Osteocyte (in vitro differentiated cells): ENCODE measurements around the gene LGALS3BP. TPM values are rescaled to one million over a fixed set of nuclear protein-coding genes. Genes with fewer than 3 reads are reported as not detected.

ENCODE experiments used
- DNase-seq: peaks from one replicate; pipeline ENCODE4 v3.0.0; 2021; ENCODE audit warnings: mixed read lengths; ENCODE audit not compliant: unreplicated experiment; ENCODE audit errors: extremely low spot score
- H3K27ac Mint-ChIP-seq: one replicate; pipeline ENCODE4 v1.8.0; 2021; ENCODE audit warnings: mild to moderate bottlenecking, mixed read lengths; ENCODE audit not compliant: unreplicated experiment
- H3K27me3 Mint-ChIP-seq: one replicate; pipeline ENCODE4 v1.8.0; 2021; ENCODE audit warnings: mixed read lengths; ENCODE audit not compliant: unreplicated experiment
- H3K36me3 Mint-ChIP-seq: one replicate; pipeline ENCODE4 v1.8.0; 2021; ENCODE audit warnings: mixed read lengths; ENCODE audit not compliant: unreplicated experiment
- H3K4me1 Mint-ChIP-seq: one replicate; pipeline ENCODE4 v1.8.0; 2021; ENCODE audit warnings: mixed read lengths; ENCODE audit not compliant: unreplicated experiment
- H3K4me3 Mint-ChIP-seq: one replicate; pipeline ENCODE4 v1.8.0; 2021; ENCODE audit warnings: mild to moderate bottlenecking, moderate library complexity, mixed read lengths; ENCODE audit not compliant: unreplicated experiment
- H3K9me3 Mint-ChIP-seq: one replicate; pipeline ENCODE4 v1.8.0; 2021; ENCODE audit warnings: mixed read lengths; ENCODE audit not compliant: unreplicated experiment
- CTCF ChIP-seq: fragments of 200-600 bp; sonication (generic); IDR thresholded peaks from 2 replicates; pipeline ENCODE4 v1.5.0; 2021; ENCODE audit warnings: antibody characterized with exemption, mild to moderate bottlenecking, moderate library complexity
- total RNA-seq: library from RNA; stranded (reverse); gene quantifications from 2 replicates; pipeline ENCODE4 v1.2.1, GENCODE V29; 2021

Gene LGALS3BP
- total RNA-seq, 1 donor from 2014 or later, result 439 TPM

- no peaks in the 10 kb centered on the region for H3K27me3 Mint-ChIP-seq
- no peak for TF ChIP-seq CTCF
- H3K9me3 Mint-ChIP-seq, result no peaks in the 10 kb centered on the region
- peaks cover 43% of the 10 kb centered on the region for H3K4me1 Mint-ChIP-seq
- no peak overlapping the region for H3K4me3 Mint-ChIP-seq
- peaks cover 17% of the 10 kb centered on the region for H3K36me3 Mint-ChIP-seq
- DNase-seq, result no peak
- H3K27ac Mint-ChIP-seq, result no peak overlapping the region
Observed at GRCh38 chr17:78972507-78973105, 7.1 kb downstream of the LGALS3BP start.

GRCh38 chr17:78971756-78972506 is 7.8 kb downstream of the LGALS3BP start:
- H3K36me3 Mint-ChIP-seq, result peaks cover 13% of the 10 kb centered on the region
- no peaks in the 10 kb centered on the region for H3K9me3 Mint-ChIP-seq
- no peak overlapping the region for H3K4me3 Mint-ChIP-seq
- H3K4me1 Mint-ChIP-seq, result peaks cover 36% of the 10 kb centered on the region
- DNase-seq, result no peak
- peak overlapping the region; percentile 81 for H3K27ac Mint-ChIP-seq
- H3K27me3 Mint-ChIP-seq, result no peaks in the 10 kb centered on the region
- TF ChIP-seq CTCF, result no peak

GRCh38 chr17:78970834-78971755 is 8.6 kb downstream of the LGALS3BP start:
- H3K27me3 Mint-ChIP-seq, result no peaks in the 10 kb centered on the region
- peak; percentile 93 for TF ChIP-seq CTCF
- no peaks in the 10 kb centered on the region for H3K9me3 Mint-ChIP-seq
- H3K27ac Mint-ChIP-seq, result peak overlapping the region; percentile 81
- H3K4me3 Mint-ChIP-seq, result no peak overlapping the region
- DNase-seq, result peak; percentile 91
- H3K4me1 Mint-ChIP-seq, result peaks cover 33% of the 10 kb centered on the region
- H3K36me3 Mint-ChIP-seq, result peaks cover 16% of the 10 kb centered on the region

- Mint-ChIP-seq H3K27ac (no peak overlapping the region), H3K4me3 (no peak overlapping the region), H3K27me3 (no peaks in the 10 kb centered on the region), H3K36me3 (peaks cover 18% of the 10 kb centered on the region), H3K4me1 (peaks cover 20% of the 10 kb centered on the region), H3K9me3 (no peaks in the 10 kb centered on the region)
- no peak for TF ChIP-seq CTCF
- no peak for DNase-seq
Observed at GRCh38 chr17:78969865-78970264, 9.9 kb downstream of the LGALS3BP start.
